Measurements from ENCODE around the gene KIF25. TPM values are rescaled to one million over a fixed set of nuclear protein-coding genes. Genes with fewer than 3 reads are reported as not detected.

KIF25 gene
- total and polyA plus RNA-seq, 4 donors = 0.05 TPM; not detected in 3

GRCh38 chr6:168004023-168004422 is 6.6 kb downstream of the KIF25 start:
- no peaks in the 10 kb centered on the region for H3K9me3 ChIP-seq (ENCODE audit: control insufficient read depth in 4 of 4, low read length in 3 of 4)
- TF ChIP-seq RXRA (IDR thresholded peaks at IDR 0.05) (no peak), EGR1 (IDR thresholded peaks at IDR 0.05; ENCODE audit: low read depth in 2 of 2) (no peak), YY1 (IDR thresholded peaks at IDR 0.05) (no peak), NR2F2 (IDR thresholded peaks at IDR 0.05) (no peak), TAF1 (conservative IDR thresholded peaks at IDR 0.05) (no peak), FOXA1 (IDR thresholded peaks at IDR 0.05) (no peak), HNF4G (IDR thresholded peaks at IDR 0.05) (no peak), CTCF (IDR thresholded peaks at IDR 0.05; ENCODE audit: low read depth, low read length, missing input control) (no peak), FOXA2 (IDR thresholded peaks at IDR 0.05) (no peak), HNF4A (conservative IDR thresholded peaks at IDR 0.05) (no peak), JUND (IDR thresholded peaks at IDR 0.05) (no peak), GABPA (IDR thresholded peaks at IDR 0.05 in 1 of 2, conservative IDR thresholded peaks at IDR 0.05 in 1 of 2) (no peak), RAD21 (IDR thresholded peaks at IDR 0.05) (no peak)
- TF ChIP-seq, protein P1, sequence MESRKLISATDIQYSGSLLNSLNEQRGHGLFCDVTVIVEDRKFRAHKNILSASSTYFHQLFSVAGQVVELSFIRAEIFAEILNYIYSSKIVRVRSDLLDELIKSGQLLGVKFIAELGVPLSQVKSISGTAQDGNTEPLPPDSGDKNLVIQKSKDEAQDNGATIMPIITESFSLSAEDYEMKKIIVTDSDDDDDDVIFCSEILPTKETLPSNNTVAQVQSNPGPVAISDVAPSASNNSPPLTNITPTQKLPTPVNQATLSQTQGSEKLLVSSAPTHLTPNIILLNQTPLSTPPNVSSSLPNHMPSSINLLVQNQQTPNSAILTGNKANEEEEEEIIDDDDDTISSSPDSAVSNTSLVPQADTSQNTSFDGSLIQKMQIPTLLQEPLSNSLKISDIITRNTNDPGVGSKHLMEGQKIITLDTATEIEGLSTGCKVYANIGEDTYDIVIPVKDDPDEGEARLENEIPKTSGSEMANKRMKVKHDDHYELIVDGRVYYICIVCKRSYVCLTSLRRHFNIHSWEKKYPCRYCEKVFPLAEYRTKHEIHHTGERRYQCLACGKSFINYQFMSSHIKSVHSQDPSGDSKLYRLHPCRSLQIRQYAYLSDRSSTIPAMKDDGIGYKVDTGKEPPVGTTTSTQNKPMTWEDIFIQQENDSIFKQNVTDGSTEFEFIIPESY (IDR thresholded peaks at IDR 0.05) = no peak
- TF ChIP-seq, protein P2, sequence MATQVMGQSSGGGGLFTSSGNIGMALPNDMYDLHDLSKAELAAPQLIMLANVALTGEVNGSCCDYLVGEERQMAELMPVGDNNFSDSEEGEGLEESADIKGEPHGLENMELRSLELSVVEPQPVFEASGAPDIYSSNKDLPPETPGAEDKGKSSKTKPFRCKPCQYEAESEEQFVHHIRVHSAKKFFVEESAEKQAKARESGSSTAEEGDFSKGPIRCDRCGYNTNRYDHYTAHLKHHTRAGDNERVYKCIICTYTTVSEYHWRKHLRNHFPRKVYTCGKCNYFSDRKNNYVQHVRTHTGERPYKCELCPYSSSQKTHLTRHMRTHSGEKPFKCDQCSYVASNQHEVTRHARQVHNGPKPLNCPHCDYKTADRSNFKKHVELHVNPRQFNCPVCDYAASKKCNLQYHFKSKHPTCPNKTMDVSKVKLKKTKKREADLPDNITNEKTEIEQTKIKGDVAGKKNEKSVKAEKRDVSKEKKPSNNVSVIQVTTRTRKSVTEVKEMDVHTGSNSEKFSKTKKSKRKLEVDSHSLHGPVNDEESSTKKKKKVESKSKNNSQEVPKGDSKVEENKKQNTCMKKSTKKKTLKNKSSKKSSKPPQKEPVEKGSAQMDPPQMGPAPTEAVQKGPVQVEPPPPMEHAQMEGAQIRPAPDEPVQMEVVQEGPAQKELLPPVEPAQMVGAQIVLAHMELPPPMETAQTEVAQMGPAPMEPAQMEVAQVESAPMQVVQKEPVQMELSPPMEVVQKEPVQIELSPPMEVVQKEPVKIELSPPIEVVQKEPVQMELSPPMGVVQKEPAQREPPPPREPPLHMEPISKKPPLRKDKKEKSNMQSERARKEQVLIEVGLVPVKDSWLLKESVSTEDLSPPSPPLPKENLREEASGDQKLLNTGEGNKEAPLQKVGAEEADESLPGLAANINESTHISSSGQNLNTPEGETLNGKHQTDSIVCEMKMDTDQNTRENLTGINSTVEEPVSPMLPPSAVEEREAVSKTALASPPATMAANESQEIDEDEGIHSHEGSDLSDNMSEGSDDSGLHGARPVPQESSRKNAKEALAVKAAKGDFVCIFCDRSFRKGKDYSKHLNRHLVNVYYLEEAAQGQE (IDR thresholded peaks at IDR 0.05) = no peak
- TF ChIP-seq, protein P3, sequence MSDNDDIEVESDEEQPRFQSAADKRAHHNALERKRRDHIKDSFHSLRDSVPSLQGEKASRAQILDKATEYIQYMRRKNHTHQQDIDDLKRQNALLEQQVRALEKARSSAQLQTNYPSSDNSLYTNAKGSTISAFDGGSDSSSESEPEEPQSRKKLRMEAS (IDR thresholded peaks at IDR 0.05) = no peak
- TF ChIP-seq, protein P4, sequence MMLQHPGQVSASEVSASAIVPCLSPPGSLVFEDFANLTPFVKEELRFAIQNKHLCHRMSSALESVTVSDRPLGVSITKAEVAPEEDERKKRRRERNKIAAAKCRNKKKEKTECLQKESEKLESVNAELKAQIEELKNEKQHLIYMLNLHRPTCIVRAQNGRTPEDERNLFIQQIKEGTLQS (IDR thresholded peaks at IDR 0.05) = no peak
- H3K4me1 ChIP-seq (ENCODE audit: control insufficient read depth in 4 of 4, insufficient read depth in 4 of 4, low read length in 3 of 4) = no peaks in the 10 kb centered on the region
- H3K9ac ChIP-seq (ENCODE audit: low read depth in 1 of 2, low read length in 2 of 2) = no peak overlapping the region
- no peaks in the 10 kb centered on the region for H3K27me3 ChIP-seq (ENCODE audit: control insufficient read depth in 4 of 4, insufficient read depth in 4 of 4, low read length in 3 of 4)
- no peaks in the 10 kb centered on the region for H3K36me3 ChIP-seq (ENCODE audit: control insufficient read depth in 4 of 4, insufficient read depth in 3 of 4, low read depth in 1 of 4, low read length in 3 of 4)
- 88% methylated on average over 7 of the region's 7 CpGs for WGBS
- no peak for DNase-seq (ENCODE audit: low spot score)
- H3K27ac ChIP-seq (ENCODE audit: low read depth in 1 of 2, low read length in 2 of 2) = no peak overlapping the region
- no peak overlapping the region for H3K4me3 ChIP-seq (ENCODE audit: low read depth in 1 of 3, low read length in 3 of 3)

DNA sequence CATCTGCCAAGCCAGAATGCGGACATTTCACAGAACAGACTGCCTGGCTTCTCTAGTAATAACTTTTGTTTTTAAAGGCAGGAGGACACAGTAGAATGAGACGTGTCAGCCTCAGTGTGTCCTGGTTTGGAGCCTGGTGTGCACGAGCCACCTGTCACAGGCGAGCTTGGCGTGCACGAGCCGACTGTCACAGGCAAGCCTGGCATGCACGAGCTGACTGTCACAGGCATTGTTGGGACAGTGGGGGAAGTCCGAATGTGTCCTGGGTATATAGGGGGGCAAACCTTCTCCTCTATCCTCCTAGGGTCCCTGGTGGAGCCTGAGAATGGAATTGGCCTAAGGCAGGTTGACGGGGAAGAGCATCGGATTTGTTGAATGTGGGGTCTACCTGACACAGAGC is 7.5 kb downstream of the KIF25 start:
- Histone ChIP-seq H3K9me3 (ENCODE audit: control insufficient read depth in 4 of 4, low read length in 3 of 4) (no peaks in the 10 kb centered on the region), H3K27ac (ENCODE audit: low read depth in 1 of 2, low read length in 2 of 2) (no peak overlapping the region), H3K27me3 (ENCODE audit: control insufficient read depth in 4 of 4, insufficient read depth in 4 of 4, low read length in 3 of 4) (no peaks in the 10 kb centered on the region), H3K36me3 (ENCODE audit: control insufficient read depth in 4 of 4, insufficient read depth in 3 of 4, low read depth in 1 of 4, low read length in 3 of 4) (no peaks in the 10 kb centered on the region), H3K4me3 (ENCODE audit: low read depth in 1 of 3, low read length in 3 of 3) (no peak overlapping the region), H3K9ac (ENCODE audit: low read depth in 1 of 2, low read length in 2 of 2) (no peak overlapping the region), H3K4me1 (ENCODE audit: control insufficient read depth in 4 of 4, insufficient read depth in 4 of 4, low read length in 3 of 4) (no peaks in the 10 kb centered on the region)
- 94% methylated on average over 11 of the region's 11 CpGs for WGBS
- DNase-seq (ENCODE audit: low spot score) = no peak
- TF ChIP-seq TAF1 (conservative IDR thresholded peaks at IDR 0.05) = no peak
- TF ChIP-seq, protein P4 (IDR thresholded peaks at IDR 0.05) = no peak
- TF ChIP-seq EGR1 (IDR thresholded peaks at IDR 0.05; ENCODE audit: low read depth in 2 of 2) = no peak
- TF ChIP-seq YY1 (IDR thresholded peaks at IDR 0.05) = no peak
- no peak for TF ChIP-seq JUND (IDR thresholded peaks at IDR 0.05)
- no peak for TF ChIP-seq RAD21 (IDR thresholded peaks at IDR 0.05)
- no peak for TF ChIP-seq SP1 (IDR thresholded peaks at IDR 0.05)
- TF ChIP-seq CTCF (IDR thresholded peaks at IDR 0.05; ENCODE audit: low read depth, low read length, missing input control) = no peak
- no peak for TF ChIP-seq RXRA (IDR thresholded peaks at IDR 0.05)
- no peak for TF ChIP-seq NR2F2 (IDR thresholded peaks at IDR 0.05)
- TF ChIP-seq, protein P3 (IDR thresholded peaks at IDR 0.05) = no peak
- no peak for TF ChIP-seq HNF4G (IDR thresholded peaks at IDR 0.05)
- no peak for TF ChIP-seq GABPA (IDR thresholded peaks at IDR 0.05 in 1 of 2, conservative IDR thresholded peaks at IDR 0.05 in 1 of 2)
